GM11168 (cell line): ENCODE data around the gene ANKRD60.

Experiments
- in situ Hi-C: fragments of 300-500 bp; cut with MboI; formaldehyde crosslinking; loops from one replicate; pipeline ENCODE4 v1.12.0; 2022; ENCODE audit warnings: low sequenced_read_pairs; ENCODE audit not compliant: unreplicated experiment

Gene ANKRD60

GRCh38 chr20:58173930-58174707 is 54.3 kb downstream of the ANKRD60 start:
- in situ Hi-C loops = no loop called here

GRCh38 chr20:58173091-58173490 is 55.4 kb downstream of the ANKRD60 start:
- in situ Hi-C loops = no loop called here

- in situ Hi-C loops = no loop called here
Measured at GRCh38 chr20:58171796-58172425, 56.5 kb downstream of the ANKRD60 start.

- in situ Hi-C loops = no loop called here
Measured at GRCh38 chr20:58169450-58169849, 59.0 kb downstream of the ANKRD60 start.

GRCh38 chr20:58168843-58169242 is 59.6 kb downstream of the ANKRD60 start:
- in situ Hi-C loops = no loop called here

GRCh38 chr20:58167759-58168158 is 60.7 kb downstream of the ANKRD60 start:
- in situ Hi-C loops = no loop called here
